DND-41 (cell line): Measurements from ENCODE around the gene ITGA11.

Experiments used
- ATAC-seq: fragments of 200-7000 bp; cut with Tn5 transposase; 3 replicates; pipeline ENCODE4 v1.9.1; 2021; ENCODE audit warnings: low read depth; ENCODE audit not compliant: insufficient read depth
- DNase-seq: peaks from one replicate; pipeline ENCODE4 v3.0.0-alpha.2; 2020
- H2AFZ ChIP-seq: 2 replicates; pipeline ENCODE4 v1.6.0; 2012; ENCODE audit warnings: low read depth, low read length
- H3K27ac ChIP-seq: 2 replicates; pipeline ENCODE4 v1.5.1; 2012; ENCODE audit warnings: low read length, inconsistent platforms
- H3K27me3 ChIP-seq: fragments of 200-600 bp; sonication (generic); 2 replicates; pipeline ENCODE4 v1.6.0; 2012; ENCODE audit warnings: low read length, mild to moderate bottlenecking, inconsistent platforms; ENCODE audit not compliant: insufficient read depth, poor library complexity
- H3K36me3 ChIP-seq: 2 replicates; pipeline ENCODE4 v1.5.1; 2012; ENCODE audit warnings: low read length, inconsistent platforms; ENCODE audit not compliant: insufficient read depth
- H3K4me1 ChIP-seq: 2 replicates; pipeline ENCODE4 v1.5.1; 2012; ENCODE audit warnings: mild to moderate bottlenecking, low read length; ENCODE audit not compliant: insufficient read depth
- H3K4me2 ChIP-seq: 2 replicates; pipeline ENCODE4 v1.6.0; 2012; ENCODE audit warnings: mild to moderate bottlenecking, moderate library complexity, low read length, inconsistent platforms; ENCODE audit not compliant: insufficient read depth
- H3K4me3 ChIP-seq, 2 experiments: fragments of 200-600 bp in 1 of 2; shearing (Covaris generic) in 1 of 2; 2 replicates each; pipeline ENCODE4 v1.5.1; 2012 to 2016; ENCODE audit warnings: inconsistent platforms in 2 of 2, low read length in 2 of 2, mild to moderate bottlenecking in 2 of 2, low read depth in 1 of 2, moderate library complexity in 1 of 2
- H3K79me2 ChIP-seq: 2 replicates; pipeline ENCODE4 v1.6.0; 2012; ENCODE audit warnings: low read length, inconsistent platforms; ENCODE audit not compliant: insufficient read depth
- H3K9ac ChIP-seq: 2 replicates; pipeline ENCODE4 v1.6.0; 2012; ENCODE audit warnings: low read depth, mild to moderate bottlenecking, inconsistent platforms, low read length, moderate library complexity
- H3K9me3 ChIP-seq: 2 replicates; pipeline ENCODE4 v1.5.1; 2012; ENCODE audit warnings: low read length, moderate library complexity, mild to moderate bottlenecking, inconsistent platforms; ENCODE audit not compliant: insufficient read depth, severe bottlenecking
- H4K20me1 ChIP-seq: 2 replicates; pipeline ENCODE4 v1.6.0; 2012; ENCODE audit warnings: low read length; ENCODE audit not compliant: insufficient read depth
- EZH2 ChIP-seq: IDR thresholded peaks from 3 replicates; pipeline ENCODE4 v1.6.1; 2012; ENCODE audit warnings: borderline replicate concordance, low read depth, mild to moderate bottlenecking, moderate library complexity, low read length, inconsistent platforms; ENCODE audit not compliant: severe bottlenecking
- TF ChIP-seq, protein P1 (sequence below): IDR thresholded peaks from 2 replicates; pipeline ENCODE4 v1.5.1; 2012; ENCODE audit warnings: borderline replicate concordance, low read length, moderate library complexity, mild to moderate bottlenecking; ENCODE audit not compliant: poor library complexity, severe bottlenecking; ENCODE audit errors: extremely low read depth

ITGA11 gene

DNA sequence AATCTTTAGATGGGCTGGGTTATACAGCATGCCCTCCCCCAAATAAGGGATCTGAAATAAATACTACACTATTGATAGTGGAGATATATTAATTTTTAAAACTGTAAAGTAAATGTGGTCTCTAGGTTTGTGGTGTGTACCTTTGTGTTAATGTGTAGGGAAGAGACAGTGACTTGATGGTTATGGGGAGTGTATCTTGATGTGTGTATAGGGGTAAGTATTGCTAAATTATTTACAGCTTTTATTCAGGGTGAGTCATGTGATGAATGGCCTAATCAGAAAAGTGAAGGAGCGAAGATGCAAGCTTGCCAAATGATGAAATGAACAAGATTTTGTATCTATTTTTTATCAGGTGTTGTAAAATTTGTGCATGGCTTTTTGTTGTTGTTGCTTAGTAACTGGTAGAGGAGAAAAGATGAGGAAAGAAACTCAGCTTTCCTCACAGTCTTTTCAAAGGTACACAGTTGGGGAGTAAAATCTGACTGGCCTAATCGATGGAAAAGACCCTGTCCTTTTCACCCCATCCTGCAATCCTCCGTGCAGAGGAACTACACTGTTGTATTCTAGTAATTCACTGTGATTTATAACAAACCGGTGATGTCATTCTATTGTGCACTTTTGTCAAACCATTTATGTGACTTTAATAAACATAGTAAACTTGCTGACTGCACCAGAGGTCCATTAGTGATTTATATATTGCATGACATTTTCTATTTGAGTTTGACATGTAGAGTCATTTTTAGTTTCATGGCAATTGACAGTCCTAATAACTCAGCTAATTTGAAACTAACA lies 136.8 kb downstream of the ITGA11 start:
- peaks cover 18% of the 10 kb centered on the region; the same call in 1 of the 2 replicates for H3K79me2 ChIP-seq
- no peaks in the 10 kb centered on the region for H3K9me3 ChIP-seq
- no peak overlapping the region for H3K4me2 ChIP-seq
- H2AFZ ChIP-seq: no peak overlapping the region
- no peak overlapping the region for H3K4me3 ChIP-seq
- H3K27ac ChIP-seq: no peak overlapping the region
- no peaks in the 10 kb centered on the region for H3K27me3 ChIP-seq
- H4K20me1 ChIP-seq: peaks cover 5% of the 10 kb centered on the region
- DNase-seq (no peak), ATAC-seq (no peak)
- H3K36me3 ChIP-seq: peaks cover 25% of the 10 kb centered on the region; the same call in 1 of the 2 replicates
- TF ChIP-seq, protein P1, sequence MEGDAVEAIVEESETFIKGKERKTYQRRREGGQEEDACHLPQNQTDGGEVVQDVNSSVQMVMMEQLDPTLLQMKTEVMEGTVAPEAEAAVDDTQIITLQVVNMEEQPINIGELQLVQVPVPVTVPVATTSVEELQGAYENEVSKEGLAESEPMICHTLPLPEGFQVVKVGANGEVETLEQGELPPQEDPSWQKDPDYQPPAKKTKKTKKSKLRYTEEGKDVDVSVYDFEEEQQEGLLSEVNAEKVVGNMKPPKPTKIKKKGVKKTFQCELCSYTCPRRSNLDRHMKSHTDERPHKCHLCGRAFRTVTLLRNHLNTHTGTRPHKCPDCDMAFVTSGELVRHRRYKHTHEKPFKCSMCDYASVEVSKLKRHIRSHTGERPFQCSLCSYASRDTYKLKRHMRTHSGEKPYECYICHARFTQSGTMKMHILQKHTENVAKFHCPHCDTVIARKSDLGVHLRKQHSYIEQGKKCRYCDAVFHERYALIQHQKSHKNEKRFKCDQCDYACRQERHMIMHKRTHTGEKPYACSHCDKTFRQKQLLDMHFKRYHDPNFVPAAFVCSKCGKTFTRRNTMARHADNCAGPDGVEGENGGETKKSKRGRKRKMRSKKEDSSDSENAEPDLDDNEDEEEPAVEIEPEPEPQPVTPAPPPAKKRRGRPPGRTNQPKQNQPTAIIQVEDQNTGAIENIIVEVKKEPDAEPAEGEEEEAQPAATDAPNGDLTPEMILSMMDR: no peak
- no peak for TF ChIP-seq EZH2
- H3K4me1 ChIP-seq: peaks cover 21% of the 10 kb centered on the region
- no peak overlapping the region for H3K9ac ChIP-seq

DNA sequence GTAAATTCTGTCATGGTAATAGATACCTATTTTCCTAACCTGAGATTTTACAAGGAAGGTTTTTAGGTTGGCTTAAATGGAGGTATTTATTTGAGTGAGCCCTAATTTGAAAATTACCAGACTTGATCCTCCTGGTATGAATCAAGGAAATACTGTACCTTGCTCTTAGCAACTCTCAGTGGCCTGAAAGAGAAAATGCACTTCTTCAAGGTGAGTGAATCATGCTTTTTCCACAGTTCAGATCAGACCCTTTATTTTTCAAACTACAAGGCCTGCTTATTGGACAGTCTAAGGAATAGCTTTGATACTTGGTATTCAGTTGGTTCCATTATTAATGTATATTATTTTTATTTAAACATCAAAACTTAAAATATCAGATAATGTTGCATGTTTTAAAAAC lies 139.0 kb downstream of the ITGA11 start:
- H4K20me1 ChIP-seq: peaks cover 22% of the 10 kb centered on the region
- peaks cover 40% of the 10 kb centered on the region for H3K36me3 ChIP-seq
- H3K27ac ChIP-seq: no peak overlapping the region
- peaks cover 41% of the 10 kb centered on the region for H3K79me2 ChIP-seq
- peaks cover 4% of the 10 kb centered on the region for H3K4me1 ChIP-seq
- no peak for DNase-seq
- no peak overlapping the region for H3K4me3 ChIP-seq
- no peaks in the 10 kb centered on the region for H3K27me3 ChIP-seq
- H3K9ac ChIP-seq: no peak overlapping the region
- no peak for ATAC-seq
- TF ChIP-seq, protein P1: no peak
- no peak for TF ChIP-seq EZH2
- no peaks in the 10 kb centered on the region for H3K9me3 ChIP-seq
- H3K4me2 ChIP-seq: no peak overlapping the region
- no peak overlapping the region for H2AFZ ChIP-seq

DNA sequence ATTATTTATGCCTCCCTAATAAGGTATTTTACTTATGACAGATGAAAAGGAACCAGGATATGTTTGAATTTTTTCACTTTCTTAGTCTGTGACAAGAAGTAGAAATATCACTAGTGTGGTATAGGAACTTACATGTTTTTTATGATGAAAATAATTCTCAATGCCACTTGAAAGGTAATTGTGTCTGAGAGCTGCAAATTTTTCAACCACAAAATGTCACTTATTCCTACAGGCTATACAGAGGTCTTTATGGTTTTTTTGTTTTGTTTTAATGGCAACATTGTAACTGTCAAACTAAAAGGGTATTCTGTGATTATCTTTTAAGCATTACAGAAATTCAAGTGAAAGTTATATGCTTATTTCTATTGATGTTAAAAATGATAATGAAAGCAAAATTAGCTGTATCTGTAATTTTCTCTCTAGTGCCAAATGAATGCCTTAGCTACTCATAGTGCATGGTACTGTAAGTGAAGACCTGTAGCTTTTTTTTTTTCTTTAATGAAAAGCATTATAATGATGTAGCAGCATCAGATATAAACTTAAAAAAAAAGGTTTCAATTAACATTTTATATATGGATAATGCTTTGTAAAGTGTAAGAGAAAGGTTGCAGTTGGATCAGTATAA lies 139.7 kb downstream of the ITGA11 start:
- H3K4me3 ChIP-seq: no peak overlapping the region
- H3K9ac ChIP-seq: no peak overlapping the region
- TF ChIP-seq, protein P1: no peak
- no peak for TF ChIP-seq EZH2
- no peaks in the 10 kb centered on the region for H3K9me3 ChIP-seq
- no peaks in the 10 kb centered on the region for H3K27me3 ChIP-seq
- H4K20me1 ChIP-seq: peaks cover 29% of the 10 kb centered on the region
- ATAC-seq (no peak), DNase-seq (no peak)
- H3K79me2 ChIP-seq: peaks cover 48% of the 10 kb centered on the region
- no peak overlapping the region for H2AFZ ChIP-seq
- H3K4me2 ChIP-seq: no peak overlapping the region
- H3K36me3 ChIP-seq: peaks cover 40% of the 10 kb centered on the region
- no peaks in the 10 kb centered on the region for H3K4me1 ChIP-seq
- H3K27ac ChIP-seq: no peak overlapping the region
